GM23338 (cell line): ENCODE data around the gene GKN1. TPM values are rescaled to one million over a fixed set of nuclear protein-coding genes. Genes with fewer than 3 reads are reported as not detected.

Source experiments
- ATAC-seq: fragments of 200-7000 bp; cut with Tn5 transposase; 3 replicates; pipeline ENCODE4 v1.9.1; 2020
- DNase-seq: peaks from one replicate; pipeline ENCODE4 v3.0.0-alpha.2; 2015; ENCODE audit warnings: low spot score
- H2AFZ ChIP-seq: fragments of 200-600 bp; sonication (generic); 2 replicates; pipeline ENCODE4 v1.8.0; 2016; ENCODE audit warnings: antibody characterized with exemption, mild to moderate bottlenecking, moderate library complexity
- H3F3A ChIP-seq: fragments of 200-600 bp; sonication (generic); replicated peaks from 2 replicates; pipeline ENCODE4 v1.8.0; 2017; ENCODE audit warnings: antibody characterized with exemption, mixed run types, low read depth
- H3K27ac ChIP-seq: fragments of 200-600 bp; sonication (generic); 2 replicates; pipeline ENCODE4 v1.6.1; 2016; ENCODE audit warnings: low read depth
- H3K27me3 ChIP-seq: fragments of 200-600 bp; sonication (generic); 2 replicates; pipeline ENCODE4 v1.8.0; 2016; ENCODE audit warnings: mild to moderate bottlenecking, mixed run types, moderate library complexity; ENCODE audit not compliant: insufficient read depth
- H3K36me3 ChIP-seq: fragments of 200-600 bp; sonication (generic); 2 replicates; pipeline ENCODE4 v1.8.0; 2016; ENCODE audit warnings: mild to moderate bottlenecking; ENCODE audit not compliant: insufficient read depth
- H3K4me1 ChIP-seq: fragments of 200-600 bp; sonication (generic); 2 replicates; pipeline ENCODE4 v1.8.0; 2016; ENCODE audit warnings: mild to moderate bottlenecking, moderate library complexity; ENCODE audit not compliant: insufficient read depth
- H3K4me2 ChIP-seq: fragments of 200-600 bp; sonication (generic); 2 replicates; pipeline ENCODE4 v1.7.1; 2017; ENCODE audit warnings: mixed run types
- H3K4me3 ChIP-seq: fragments of 200-600 bp; sonication (generic); 2 replicates; pipeline ENCODE4 v1.6.1; 2016; ENCODE audit warnings: mixed run types
- H3K79me2 ChIP-seq: fragments of 200-600 bp; sonication (generic); replicated peaks from 2 replicates; pipeline ENCODE4 v1.8.0; 2017; ENCODE audit warnings: mild to moderate bottlenecking; ENCODE audit not compliant: insufficient read depth
- H3K9me2 ChIP-seq: fragments of 200-600 bp; sonication (generic); 2 replicates; pipeline ENCODE4 v1.8.0; 2017; ENCODE audit not compliant: insufficient read depth
- H4K20me1 ChIP-seq: fragments of 200-600 bp; sonication (generic); replicated peaks from 2 replicates; pipeline ENCODE4 v1.8.0; 2017; ENCODE audit warnings: mild to moderate bottlenecking; ENCODE audit not compliant: insufficient read depth
- H3K27ac Mint-ChIP-seq: 2 replicates; pipeline ENCODE4 v1.8.0; 2020; ENCODE audit warnings: inconsistent platforms, mild to moderate bottlenecking, moderate library complexity, mixed read lengths
- H3K27me3 Mint-ChIP-seq: 3 replicates; pipeline ENCODE4 v1.8.0; 2022; ENCODE audit warnings: low read depth, mild to moderate bottlenecking, moderate library complexity, mixed read lengths, inconsistent platforms; ENCODE audit not compliant: insufficient read depth, poor library complexity
- H3K36me3 Mint-ChIP-seq: 3 replicates; pipeline ENCODE4 v1.8.0; 2021; ENCODE audit warnings: low read depth, mild to moderate bottlenecking, inconsistent platforms, moderate library complexity, mixed read lengths
- H3K4me1 Mint-ChIP-seq: 3 replicates; pipeline ENCODE4 v1.8.0; 2020; ENCODE audit warnings: mild to moderate bottlenecking, inconsistent platforms, mixed read lengths
- H3K4me3 Mint-ChIP-seq: 3 replicates; pipeline ENCODE4 v1.8.0; 2021; ENCODE audit warnings: moderate library complexity, mild to moderate bottlenecking, inconsistent platforms, mixed read lengths
- H3K9me3 Mint-ChIP-seq: 3 replicates; pipeline ENCODE4 v1.8.0; 2020; ENCODE audit warnings: moderate library complexity, mild to moderate bottlenecking, inconsistent platforms, mixed read lengths
- CREB1 ChIP-seq: fragments of 250-450 bp; sonication (Bioruptor Pico); IDR thresholded peaks from 2 replicates; pipeline ENCODE4 v1.5.0; 2020; ENCODE audit warnings: low read depth, mild to moderate bottlenecking, moderate library complexity
- EZH2 ChIP-seq: fragments of 200-600 bp; sonication (generic); IDR thresholded peaks from one replicate; pipeline ENCODE4 v1.8.0; 2017; ENCODE audit warnings: antibody characterized with exemption, mild to moderate bottlenecking, low read depth; ENCODE audit not compliant: unreplicated experiment
- EZH2phosphoT487 ChIP-seq: fragments of 200-600 bp; sonication (generic); IDR thresholded peaks from one replicate; pipeline ENCODE4 v1.8.1; 2018; ENCODE audit warnings: antibody characterized with exemption; ENCODE audit not compliant: unreplicated experiment
- JUNB ChIP-seq: IDR thresholded peaks from one replicate; pipeline ENCODE4 v1.6.1; 2016; ENCODE audit warnings: antibody characterized with exemption; ENCODE audit not compliant: unreplicated experiment
- NANOG ChIP-seq: IDR thresholded peaks from 2 replicates; pipeline ENCODE4 v1.6.1; 2016; ENCODE audit warnings: antibody characterized with exemption, borderline replicate concordance
- POLR2AphosphoS5 ChIP-seq: IDR thresholded peaks from 2 replicates; pipeline ENCODE4 v1.6.1; 2016; ENCODE audit warnings: antibody characterized with exemption, low read depth
- STAT1 ChIP-seq: IDR thresholded peaks from one replicate; pipeline ENCODE4 v1.6.1; 2016; ENCODE audit warnings: antibody characterized with exemption; ENCODE audit not compliant: unreplicated experiment
- ZNF114 ChIP-seq: fragments of 250-450 bp; sonication (Bioruptor Pico); IDR thresholded peaks from 2 replicates; pipeline ENCODE4 v1.5.0; 2020; ENCODE audit warnings: mild to moderate bottlenecking, moderate library complexity
- ZNF331 ChIP-seq: fragments of 250-450 bp; sonication (Bioruptor Pico); IDR thresholded peaks from 2 replicates; pipeline ENCODE4 v1.5.0; 2020; ENCODE audit warnings: low read depth, mild to moderate bottlenecking, moderate library complexity
- polyA plus RNA-seq: library from polyadenylated mRNA; unstranded; fragments of >200 nt; fragmentation: Nextera tagmentation; extraction: Ambion mirVana; gene quantifications from 2 replicates; pipeline ENCODE4 v1.2.1, GENCODE V29; 2016
- total RNA-seq: library from RNA; depleted of rRNA; stranded (reverse); fragments of >200 nt; shearing (Covaris generic); gene quantifications from 2 replicates; pipeline ENCODE4 v1.2.3, GENCODE V29; 2014
- TF ChIP-seq, protein P1 (sequence below): IDR thresholded peaks from 2 replicates; pipeline ENCODE4 v1.6.1; 2016; ENCODE audit warnings: antibody characterized with exemption
- TF ChIP-seq, protein P2 (sequence below): fragments of 250-450 bp; sonication (Bioruptor Pico); IDR thresholded peaks from 2 replicates; pipeline ENCODE4 v1.5.0; 2020; ENCODE audit warnings: mild to moderate bottlenecking, moderate library complexity
- TF ChIP-seq, protein P3 (sequence below): IDR thresholded peaks from one replicate; pipeline ENCODE4 v1.6.1; 2018; ENCODE audit warnings: antibody characterized with exemption; ENCODE audit not compliant: unreplicated experiment
- TF ChIP-seq, protein P4 (sequence below), 2 experiments: fragments of 200-600 bp in 1 of 2; sonication (generic) in 1 of 2; conservative IDR thresholded peaks; 2 replicates each; pipeline versions ENCODE4 v1.5.1 to v1.6.1; 2016 to 2017; ENCODE audit warnings: antibody characterized with exemption in 2 of 2, low read depth in 2 of 2, mild to moderate bottlenecking in 2 of 2, moderate library complexity in 1 of 2

Gene GKN1
- total and polyA plus RNA-seq, 2 experiments from 2014 or later, result not detected

DNA sequence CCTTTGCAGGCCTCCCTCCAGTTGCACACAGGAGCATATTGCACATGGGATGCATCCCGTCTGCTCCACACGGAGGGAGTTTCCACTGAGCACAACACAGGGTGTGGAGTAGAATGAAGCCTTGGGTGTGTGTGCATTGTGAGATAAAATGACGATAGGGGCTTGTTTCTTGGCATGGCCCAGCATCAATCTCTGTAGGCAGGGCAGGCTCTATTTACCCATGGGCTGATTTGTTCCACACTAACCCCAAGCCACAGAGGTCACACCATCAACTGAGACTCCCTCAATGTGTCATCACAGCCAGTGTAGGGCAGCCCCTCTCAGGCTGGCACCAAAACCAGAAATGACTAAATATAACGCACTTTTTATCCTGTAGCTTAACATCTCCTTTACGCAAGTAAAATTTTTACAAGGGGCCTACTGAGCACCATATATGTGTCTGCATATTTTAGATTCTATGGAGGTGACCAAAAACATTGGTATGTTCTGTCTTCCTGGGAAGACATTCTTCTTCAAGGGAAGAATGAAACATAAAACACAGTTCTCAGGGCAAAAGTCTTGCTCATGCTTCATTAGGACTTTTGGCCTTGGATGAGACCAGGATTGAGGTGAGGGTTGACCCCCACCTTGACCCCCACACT, 2.7 kb upstream of the GKN1 start:
- ATAC-seq (no peak), DNase-seq (no peak)
- Histone ChIP-seq H3K4me1 (no peaks in the 10 kb centered on the region), H3K4me2 (no peak overlapping the region), H3K4me3 (no peak overlapping the region), H2AFZ (no peak overlapping the region), H4K20me1 (no peaks in the 10 kb centered on the region), H3K36me3 (no peaks in the 10 kb centered on the region), H3K27me3 (no peaks in the 10 kb centered on the region), H3K27ac (no peak overlapping the region), H3F3A (no peaks in the 10 kb centered on the region), H3K9me2 (no peaks in the 10 kb centered on the region), H3K79me2 (no peaks in the 10 kb centered on the region)
- no peak overlapping the region for H3K4me3 Mint-ChIP-seq
- no peaks in the 10 kb centered on the region for H3K27me3 Mint-ChIP-seq
- no peaks in the 10 kb centered on the region for H3K4me1 Mint-ChIP-seq
- H3K9me3 Mint-ChIP-seq, result no peaks in the 10 kb centered on the region
- no peaks in the 10 kb centered on the region for H3K36me3 Mint-ChIP-seq
- no peak overlapping the region for H3K27ac Mint-ChIP-seq
- TF ChIP-seq, protein P1, sequence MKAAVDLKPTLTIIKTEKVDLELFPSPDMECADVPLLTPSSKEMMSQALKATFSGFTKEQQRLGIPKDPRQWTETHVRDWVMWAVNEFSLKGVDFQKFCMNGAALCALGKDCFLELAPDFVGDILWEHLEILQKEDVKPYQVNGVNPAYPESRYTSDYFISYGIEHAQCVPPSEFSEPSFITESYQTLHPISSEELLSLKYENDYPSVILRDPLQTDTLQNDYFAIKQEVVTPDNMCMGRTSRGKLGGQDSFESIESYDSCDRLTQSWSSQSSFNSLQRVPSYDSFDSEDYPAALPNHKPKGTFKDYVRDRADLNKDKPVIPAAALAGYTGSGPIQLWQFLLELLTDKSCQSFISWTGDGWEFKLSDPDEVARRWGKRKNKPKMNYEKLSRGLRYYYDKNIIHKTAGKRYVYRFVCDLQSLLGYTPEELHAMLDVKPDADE, result no peak
- TF ChIP-seq, protein P2, sequence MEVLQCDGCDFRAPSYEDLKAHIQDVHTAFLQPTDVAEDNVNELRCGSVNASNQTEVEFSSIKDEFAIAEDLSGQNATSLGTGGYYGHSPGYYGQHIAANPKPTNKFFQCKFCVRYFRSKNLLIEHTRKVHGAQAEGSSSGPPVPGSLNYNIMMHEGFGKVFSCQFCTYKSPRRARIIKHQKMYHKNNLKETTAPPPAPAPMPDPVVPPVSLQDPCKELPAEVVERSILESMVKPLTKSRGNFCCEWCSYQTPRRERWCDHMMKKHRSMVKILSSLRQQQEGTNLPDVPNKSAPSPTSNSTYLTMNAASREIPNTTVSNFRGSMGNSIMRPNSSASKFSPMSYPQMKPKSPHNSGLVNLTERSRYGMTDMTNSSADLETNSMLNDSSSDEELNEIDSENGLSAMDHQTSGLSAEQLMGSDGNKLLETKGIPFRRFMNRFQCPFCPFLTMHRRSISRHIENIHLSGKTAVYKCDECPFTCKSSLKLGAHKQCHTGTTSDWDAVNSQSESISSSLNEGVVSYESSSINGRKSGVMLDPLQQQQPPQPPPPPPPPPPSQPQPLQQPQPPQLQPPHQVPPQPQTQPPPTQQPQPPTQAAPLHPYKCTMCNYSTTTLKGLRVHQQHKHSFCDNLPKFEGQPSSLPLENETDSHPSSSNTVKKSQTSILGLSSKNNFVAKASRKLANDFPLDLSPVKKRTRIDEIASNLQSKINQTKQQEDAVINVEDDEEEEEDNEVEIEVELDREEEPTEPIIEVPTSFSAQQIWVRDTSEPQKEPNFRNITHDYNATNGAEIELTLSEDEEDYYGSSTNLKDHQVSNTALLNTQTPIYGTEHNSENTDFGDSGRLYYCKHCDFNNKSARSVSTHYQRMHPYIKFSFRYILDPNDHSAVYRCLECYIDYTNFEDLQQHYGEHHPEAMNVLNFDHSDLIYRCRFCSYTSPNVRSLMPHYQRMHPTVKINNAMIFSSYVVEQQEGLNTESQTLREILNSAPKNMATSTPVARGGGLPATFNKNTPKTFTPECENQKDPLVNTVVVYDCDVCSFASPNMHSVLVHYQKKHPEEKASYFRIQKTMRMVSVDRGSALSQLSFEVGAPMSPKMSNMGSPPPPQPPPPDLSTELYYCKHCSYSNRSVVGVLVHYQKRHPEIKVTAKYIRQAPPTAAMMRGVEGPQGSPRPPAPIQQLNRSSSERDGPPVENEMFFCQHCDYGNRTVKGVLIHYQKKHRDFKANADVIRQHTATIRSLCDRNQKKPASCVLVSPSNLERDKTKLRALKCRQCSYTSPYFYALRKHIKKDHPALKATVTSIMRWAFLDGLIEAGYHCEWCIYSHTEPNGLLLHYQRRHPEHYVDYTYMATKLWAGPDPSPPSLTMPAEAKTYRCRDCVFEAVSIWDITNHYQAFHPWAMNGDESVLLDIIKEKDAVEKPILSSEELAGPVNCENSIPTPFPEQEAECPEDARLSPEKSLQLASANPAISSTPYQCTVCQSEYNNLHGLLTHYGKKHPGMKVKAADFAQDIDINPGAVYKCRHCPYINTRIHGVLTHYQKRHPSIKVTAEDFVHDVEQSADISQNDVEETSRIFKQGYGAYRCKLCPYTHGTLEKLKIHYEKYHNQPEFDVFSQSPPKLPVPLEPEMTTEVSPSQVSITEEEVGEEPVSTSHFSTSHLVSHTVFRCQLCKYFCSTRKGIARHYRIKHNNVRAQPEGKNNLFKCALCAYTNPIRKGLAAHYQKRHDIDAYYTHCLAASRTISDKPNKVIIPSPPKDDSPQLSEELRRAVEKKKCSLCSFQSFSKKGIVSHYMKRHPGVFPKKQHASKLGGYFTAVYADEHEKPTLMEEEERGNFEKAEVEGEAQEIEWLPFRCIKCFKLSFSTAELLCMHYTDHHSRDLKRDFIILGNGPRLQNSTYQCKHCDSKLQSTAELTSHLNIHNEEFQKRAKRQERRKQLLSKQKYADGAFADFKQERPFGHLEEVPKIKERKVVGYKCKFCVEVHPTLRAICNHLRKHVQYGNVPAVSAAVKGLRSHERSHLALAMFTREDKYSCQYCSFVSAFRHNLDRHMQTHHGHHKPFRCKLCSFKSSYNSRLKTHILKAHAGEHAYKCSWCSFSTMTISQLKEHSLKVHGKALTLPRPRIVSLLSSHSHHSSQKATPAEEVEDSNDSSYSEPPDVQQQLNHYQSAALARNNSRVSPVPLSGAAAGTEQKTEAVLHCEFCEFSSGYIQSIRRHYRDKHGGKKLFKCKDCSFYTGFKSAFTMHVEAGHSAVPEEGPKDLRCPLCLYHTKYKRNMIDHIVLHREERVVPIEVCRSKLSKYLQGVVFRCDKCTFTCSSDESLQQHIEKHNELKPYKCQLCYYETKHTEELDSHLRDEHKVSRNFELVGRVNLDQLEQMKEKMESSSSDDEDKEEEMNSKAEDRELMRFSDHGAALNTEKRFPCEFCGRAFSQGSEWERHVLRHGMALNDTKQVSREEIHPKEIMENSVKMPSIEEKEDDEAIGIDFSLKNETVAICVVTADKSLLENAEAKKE (CRISPR knock-in tag), result no peak
- TF ChIP-seq, protein P3, sequence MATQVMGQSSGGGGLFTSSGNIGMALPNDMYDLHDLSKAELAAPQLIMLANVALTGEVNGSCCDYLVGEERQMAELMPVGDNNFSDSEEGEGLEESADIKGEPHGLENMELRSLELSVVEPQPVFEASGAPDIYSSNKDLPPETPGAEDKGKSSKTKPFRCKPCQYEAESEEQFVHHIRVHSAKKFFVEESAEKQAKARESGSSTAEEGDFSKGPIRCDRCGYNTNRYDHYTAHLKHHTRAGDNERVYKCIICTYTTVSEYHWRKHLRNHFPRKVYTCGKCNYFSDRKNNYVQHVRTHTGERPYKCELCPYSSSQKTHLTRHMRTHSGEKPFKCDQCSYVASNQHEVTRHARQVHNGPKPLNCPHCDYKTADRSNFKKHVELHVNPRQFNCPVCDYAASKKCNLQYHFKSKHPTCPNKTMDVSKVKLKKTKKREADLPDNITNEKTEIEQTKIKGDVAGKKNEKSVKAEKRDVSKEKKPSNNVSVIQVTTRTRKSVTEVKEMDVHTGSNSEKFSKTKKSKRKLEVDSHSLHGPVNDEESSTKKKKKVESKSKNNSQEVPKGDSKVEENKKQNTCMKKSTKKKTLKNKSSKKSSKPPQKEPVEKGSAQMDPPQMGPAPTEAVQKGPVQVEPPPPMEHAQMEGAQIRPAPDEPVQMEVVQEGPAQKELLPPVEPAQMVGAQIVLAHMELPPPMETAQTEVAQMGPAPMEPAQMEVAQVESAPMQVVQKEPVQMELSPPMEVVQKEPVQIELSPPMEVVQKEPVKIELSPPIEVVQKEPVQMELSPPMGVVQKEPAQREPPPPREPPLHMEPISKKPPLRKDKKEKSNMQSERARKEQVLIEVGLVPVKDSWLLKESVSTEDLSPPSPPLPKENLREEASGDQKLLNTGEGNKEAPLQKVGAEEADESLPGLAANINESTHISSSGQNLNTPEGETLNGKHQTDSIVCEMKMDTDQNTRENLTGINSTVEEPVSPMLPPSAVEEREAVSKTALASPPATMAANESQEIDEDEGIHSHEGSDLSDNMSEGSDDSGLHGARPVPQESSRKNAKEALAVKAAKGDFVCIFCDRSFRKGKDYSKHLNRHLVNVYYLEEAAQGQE, result no peak
- TF ChIP-seq ZNF331 (CRISPR knock-in tag) (no peak), ZNF114 (CRISPR knock-in tag) (no peak), EZH2 (no peak), JUNB (no peak), NANOG (no peak), CREB1 (CRISPR knock-in tag) (no peak), POLR2AphosphoS5 (no peak), STAT1 (no peak), EZH2phosphoT487 (no peak)
- TF ChIP-seq, protein P4, sequence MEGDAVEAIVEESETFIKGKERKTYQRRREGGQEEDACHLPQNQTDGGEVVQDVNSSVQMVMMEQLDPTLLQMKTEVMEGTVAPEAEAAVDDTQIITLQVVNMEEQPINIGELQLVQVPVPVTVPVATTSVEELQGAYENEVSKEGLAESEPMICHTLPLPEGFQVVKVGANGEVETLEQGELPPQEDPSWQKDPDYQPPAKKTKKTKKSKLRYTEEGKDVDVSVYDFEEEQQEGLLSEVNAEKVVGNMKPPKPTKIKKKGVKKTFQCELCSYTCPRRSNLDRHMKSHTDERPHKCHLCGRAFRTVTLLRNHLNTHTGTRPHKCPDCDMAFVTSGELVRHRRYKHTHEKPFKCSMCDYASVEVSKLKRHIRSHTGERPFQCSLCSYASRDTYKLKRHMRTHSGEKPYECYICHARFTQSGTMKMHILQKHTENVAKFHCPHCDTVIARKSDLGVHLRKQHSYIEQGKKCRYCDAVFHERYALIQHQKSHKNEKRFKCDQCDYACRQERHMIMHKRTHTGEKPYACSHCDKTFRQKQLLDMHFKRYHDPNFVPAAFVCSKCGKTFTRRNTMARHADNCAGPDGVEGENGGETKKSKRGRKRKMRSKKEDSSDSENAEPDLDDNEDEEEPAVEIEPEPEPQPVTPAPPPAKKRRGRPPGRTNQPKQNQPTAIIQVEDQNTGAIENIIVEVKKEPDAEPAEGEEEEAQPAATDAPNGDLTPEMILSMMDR (conservative IDR thresholded peaks at IDR 0.05; ENCODE audit: low read depth in 2 of 2), result no peak
